Loucy (cell line): ENCODE results near the gene FANCL.

Experiments used
- CTCF ChIP-seq: fragments of 200-600 bp; sonication (generic); conservative IDR thresholded peaks from 2 replicates; pipeline ENCODE4 v1.5.1; 2014; ENCODE audit warnings: mild to moderate bottlenecking, antibody characterized with exemption, low read length
- EZH2phosphoT487 ChIP-seq: fragments of 200-600 bp; IDR thresholded peaks from 2 replicates; pipeline ENCODE4 v1.6.1; 2018; ENCODE audit warnings: antibody characterized with exemption, mild to moderate bottlenecking, moderate library complexity, borderline replicate concordance

- TF ChIP-seq CTCF (no peak), EZH2phosphoT487 (no peak)
Measured at GRCh38 chr2:58289029-58289428, 47.9 kb upstream of the FANCL start.
